Naive B cell (primary cell): ENCODE data around the gene TMEM61. TPM values are rescaled to one million over a fixed set of nuclear protein-coding genes. Genes with fewer than 3 reads are reported as not detected.
A peak's percentile ranks its signal among the peaks of the same experiment; 100 is the strongest.
"Not testable (repeated sequence)": the region's sequence is repeated elsewhere in the genome, so short reads cannot be mapped to it uniquely, and the experiment has no call there.

Source experiments
- ATAC-seq, 2 donors: fragments of 150-1000 bp; cut with Tn5 transposase; 2 replicates each; pipeline ENCODE4 v1.10.0; 2021; ENCODE audit warnings: low read depth in 2 of 2, mild to moderate bottlenecking in 2 of 2, moderate library complexity in 2 of 2
- DNase-seq: peaks from one replicate; pipeline ENCODE4 v3.0.0; 2022
- H3K27ac Mint-ChIP-seq, 6 donors: one replicate each; pipeline ENCODE4 v1.8.0; 2020 to 2022; ENCODE audit warnings: mild to moderate bottlenecking in 6 of 6, mixed read lengths in 6 of 6, moderate library complexity in 5 of 6, inconsistent platforms in 2 of 6
- H3K27me3 Mint-ChIP-seq, 3 donors: one replicate each; pipeline ENCODE4 v1.8.0; 2021 to 2022; ENCODE audit warnings: mixed read lengths in 3 of 3, mild to moderate bottlenecking in 1 of 3
- H3K36me3 Mint-ChIP-seq, 2 donors: one replicate each; pipeline ENCODE4 v1.8.0; 2020 to 2022; ENCODE audit warnings: mixed read lengths in 2 of 2, inconsistent platforms in 1 of 2, mild to moderate bottlenecking in 1 of 2
- H3K4me1 Mint-ChIP-seq, 3 donors: one replicate each; pipeline ENCODE4 v1.8.0; 2020 to 2022; ENCODE audit warnings: mixed read lengths in 3 of 3, inconsistent platforms in 1 of 3, mild to moderate bottlenecking in 1 of 3, moderate library complexity in 1 of 3
- H3K4me3 Mint-ChIP-seq, 8 donors: one replicate each; pipeline ENCODE4 v1.8.0; 2020 to 2022; ENCODE audit warnings: mild to moderate bottlenecking in 8 of 8, mixed read lengths in 8 of 8, moderate library complexity in 8 of 8, inconsistent platforms in 2 of 8
- H3K9me3 Mint-ChIP-seq, 7 donors: one replicate each; pipeline ENCODE4 v1.8.0; 2020 to 2022; ENCODE audit warnings: mixed read lengths in 7 of 7, mild to moderate bottlenecking in 5 of 7, inconsistent platforms in 2 of 7, moderate library complexity in 1 of 7
- polyA plus RNA-seq, 6 donors: library from polyadenylated mRNA; unstranded; fragments of 300-500 nt; fragmentation: Illumina TruSeq; gene quantifications; one replicate each; pipeline ENCODE4 v1.2.3, GENCODE V29; 2021; ENCODE audit warnings: low read depth in 6 of 6

The TMEM61 gene
- polyA plus RNA-seq, 6 donors from 2014 or later, result not detected

- H3K4me3 Mint-ChIP-seq, result no peak overlapping the region
- no peak for DNase-seq
- peaks cover 0 to under 1% (median 0%) of the 10 kb centered on the region in 3 donors for H3K4me1 Mint-ChIP-seq
- H3K9me3 Mint-ChIP-seq, result no peaks in the 10 kb centered on the region
- no peak overlapping the region for H3K27ac Mint-ChIP-seq
- peaks cover 4 to 15% (median 8%) of the 10 kb centered on the region in 3 donors for H3K27me3 Mint-ChIP-seq
- no peak for ATAC-seq
- H3K36me3 Mint-ChIP-seq, result no peaks in the 10 kb centered on the region
These were observed 22.3 kb downstream of the TMEM61 start for GRCh38 chr1:55002686-55003085.

GRCh38 chr1:55005351-55006140 lies 25.1 kb downstream of the TMEM61 start:
- H3K4me3 Mint-ChIP-seq, result no peak overlapping the region
- H3K9me3 Mint-ChIP-seq, result peaks cover 0 to 4% (median 2%) of the 10 kb centered on the region in 7 donors
- ATAC-seq, result no peak
- no peak for DNase-seq
- H3K27ac Mint-ChIP-seq, result no peak overlapping the region
- no peaks in the 10 kb centered on the region for H3K4me1 Mint-ChIP-seq
- peaks cover 0 to 7% (median 0%) of the 10 kb centered on the region in 3 donors for H3K27me3 Mint-ChIP-seq
- H3K36me3 Mint-ChIP-seq, result no peaks in the 10 kb centered on the region

DNA sequence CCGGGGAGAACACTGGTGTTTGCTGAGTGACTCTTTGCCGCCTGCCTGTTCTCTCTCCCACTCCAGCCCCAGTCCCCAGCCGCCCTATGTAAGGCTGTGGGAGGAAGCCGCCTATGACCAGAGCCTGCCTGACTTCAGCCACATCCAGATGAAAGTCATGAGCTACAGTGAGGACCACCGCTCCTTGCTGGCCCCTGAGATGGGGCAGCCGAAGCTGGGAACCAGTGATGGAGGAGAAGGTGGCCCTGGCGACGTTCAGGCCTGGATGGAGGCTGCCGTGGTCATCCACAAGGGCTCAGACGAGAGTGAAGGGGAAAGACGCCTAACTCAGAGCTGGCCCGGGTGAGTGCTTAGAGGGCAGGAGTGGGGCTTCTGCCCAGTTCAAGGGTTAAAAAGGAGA lies 26.5 kb downstream of the TMEM61 start:
- peaks cover 0 to 7% (median 6%) of the 10 kb centered on the region in 3 donors for H3K27me3 Mint-ChIP-seq
- H3K4me3 Mint-ChIP-seq, result no peak overlapping the region
- H3K27ac Mint-ChIP-seq, result no peak overlapping the region
- H3K9me3 Mint-ChIP-seq, result peaks cover 0 to 4% (median 2%) of the 10 kb centered on the region in 7 donors
- H3K36me3 Mint-ChIP-seq, result no peaks in the 10 kb centered on the region
- no peaks in the 10 kb centered on the region for H3K4me1 Mint-ChIP-seq
- ATAC-seq, result no peak
- no peak for DNase-seq

GRCh38 chr1:55007625-55008024 lies 27.2 kb downstream of the TMEM61 start:
- Mint-ChIP-seq H3K36me3 (no peaks in the 10 kb centered on the region), H3K4me3 (no peak overlapping the region), H3K9me3 (peaks cover 0 to 4% (median 2%) of the 10 kb centered on the region in 7 donors), H3K4me1 (no peaks in the 10 kb centered on the region), H3K27ac (peak overlapping the region in 1 of 6 donors; percentile 61), H3K27me3 (peaks cover 0 to 12% (median 11%) of the 10 kb centered on the region in 3 donors)
- DNase-seq (no peak), ATAC-seq (no peak)

DNA sequence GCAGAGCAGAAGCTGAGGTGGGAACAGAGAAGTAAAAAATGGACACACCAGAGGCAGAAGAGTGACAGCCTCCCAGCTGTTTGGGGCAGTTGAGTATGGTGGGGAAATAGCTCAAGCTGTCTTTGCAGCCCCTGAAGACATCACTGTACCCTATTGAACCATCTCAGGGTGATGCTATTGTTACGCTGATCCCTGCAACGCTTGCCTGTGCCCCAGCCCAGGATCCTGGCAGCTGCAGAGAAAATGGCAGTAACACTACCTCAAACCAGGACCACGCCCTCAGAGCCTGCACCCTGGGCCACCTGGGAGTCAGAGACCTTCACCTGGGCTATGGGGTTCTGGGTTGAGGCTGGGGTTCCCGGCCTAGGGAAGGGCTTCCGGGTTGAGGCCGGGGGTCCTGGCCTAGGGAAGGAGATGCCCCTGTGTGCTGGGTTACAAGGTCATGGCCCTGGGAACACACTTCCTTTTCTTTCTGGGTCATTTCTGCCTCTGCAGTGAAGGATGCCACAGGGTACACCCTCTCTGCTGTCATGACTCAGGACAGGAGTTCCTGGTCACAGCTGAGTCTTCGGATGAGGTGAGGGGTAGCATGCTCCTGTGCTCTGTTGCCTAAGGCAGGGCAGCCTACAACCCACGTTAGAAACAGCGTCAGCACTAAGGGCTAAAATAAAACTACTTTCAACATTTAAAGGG lies 29.9 kb downstream of the TMEM61 start:
- Mint-ChIP-seq H3K27ac (peak overlapping the region in 1 of 6 donors; percentile 4), H3K36me3 (no peaks in the 10 kb centered on the region), H3K9me3 (peaks cover 0 to 4% (median 2%) of the 10 kb centered on the region in 7 donors), H3K4me3 (peak overlapping the region in 1 of 8 donors; percentile 53), H3K4me1 (no peaks in the 10 kb centered on the region), H3K27me3 (peaks cover 0 to 35% (median 34%) of the 10 kb centered on the region in 3 donors)
- ATAC-seq, result no peak
- DNase-seq, result no peak

- no peak overlapping the region for H3K27ac Mint-ChIP-seq
- ATAC-seq, result no peak
These were observed 30.4 kb downstream of the TMEM61 start for GRCh38 chr1:55010887-55011217.

GRCh38 chr1:55012661-55013060 lies 32.2 kb downstream of the TMEM61 start:
- H3K36me3 Mint-ChIP-seq, result no peaks in the 10 kb centered on the region
- no peak for ATAC-seq
- no peak overlapping the region for H3K27ac Mint-ChIP-seq

More at GRCh38 chr1:55010887-55011217, 30.4 kb downstream of the TMEM61 start:
- H3K27me3 Mint-ChIP-seq, result peaks cover 0 to 41% (median 39%) of the 10 kb centered on the region in 3 donors
- H3K36me3 Mint-ChIP-seq, result no peaks in the 10 kb centered on the region
- peaks cover 0 to 4% (median 2%) of the 10 kb centered on the region in 7 donors for H3K9me3 Mint-ChIP-seq
- no peak overlapping the region for H3K4me3 Mint-ChIP-seq
- H3K4me1 Mint-ChIP-seq, result no peaks in the 10 kb centered on the region
- DNase-seq, result no peak

GRCh38 chr1:55015123-55015522 lies 34.7 kb downstream of the TMEM61 start:
- DNase-seq (no peak), ATAC-seq (no peak)
- Mint-ChIP-seq H3K4me1 (no peaks in the 10 kb centered on the region), H3K9me3 (peaks cover 0 to 1% (median 0%) of the 10 kb centered on the region in 7 donors), H3K36me3 (no peaks in the 10 kb centered on the region), H3K27me3 (peaks cover 3 to 57% (median 50%) of the 10 kb centered on the region in 3 donors), H3K27ac (no peak overlapping the region), H3K4me3 (no peak overlapping the region)

More at GRCh38 chr1:55012661-55013060, 32.2 kb downstream of the TMEM61 start:
- Mint-ChIP-seq H3K27me3 (peaks cover 3 to 46% (median 43%) of the 10 kb centered on the region in 3 donors), H3K9me3 (peaks cover 0 to 4% (median 2%) of the 10 kb centered on the region in 7 donors), H3K4me1 (no peaks in the 10 kb centered on the region), H3K4me3 (no peak overlapping the region)
- DNase-seq, result no peak

GRCh38 chr1:55015731-55016620 lies 35.5 kb downstream of the TMEM61 start:
- no peak for ATAC-seq
- Mint-ChIP-seq H3K4me1 (no peaks in the 10 kb centered on the region), H3K4me3 (no peak overlapping the region), H3K27ac (peak overlapping the region in 1 of 6 donors; percentile 44), H3K27me3 (peaks cover 3 to 65% (median 55%) of the 10 kb centered on the region in 3 donors), H3K36me3 (no peaks in the 10 kb centered on the region), H3K9me3 (peaks cover 0 to 1% (median 0%) of the 10 kb centered on the region in 7 donors)
- no peak for DNase-seq

DNA sequence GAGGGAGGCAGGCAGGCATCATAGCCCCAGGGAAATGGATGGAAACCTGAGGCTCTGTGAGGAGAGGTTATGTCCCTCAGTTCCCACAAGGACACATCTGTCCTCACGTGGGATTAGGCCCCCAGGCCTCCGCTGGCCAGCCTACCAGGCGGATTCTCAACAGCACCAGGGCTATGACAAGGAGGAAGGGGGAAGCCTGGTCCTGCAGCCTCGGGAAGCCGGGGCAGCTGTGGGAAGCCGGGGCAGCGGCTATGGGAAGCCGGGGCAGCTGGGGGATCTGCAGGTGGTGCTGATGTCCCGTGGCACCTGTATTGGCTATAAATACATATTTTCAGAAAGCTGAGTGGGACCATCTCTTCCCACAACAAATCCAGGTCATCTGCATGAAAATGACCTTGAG lies 38.0 kb downstream of the TMEM61 start:
- H3K4me1 Mint-ChIP-seq, result peaks cover 0 to 4% (median 0%) of the 10 kb centered on the region in 3 donors
- H3K9me3 Mint-ChIP-seq, result peaks cover 0 to 1% (median 0%) of the 10 kb centered on the region in 7 donors
- peaks cover 3 to 71% (median 49%) of the 10 kb centered on the region in 3 donors for H3K27me3 Mint-ChIP-seq
- DNase-seq (no peak), ATAC-seq (no peak)
- H3K27ac Mint-ChIP-seq, result no peak overlapping the region
- H3K4me3 Mint-ChIP-seq, result no peak overlapping the region
- H3K36me3 Mint-ChIP-seq, result no peaks in the 10 kb centered on the region

- Mint-ChIP-seq H3K9me3 (no peaks in the 10 kb centered on the region), H3K27me3 (peaks cover 0 to 54% (median 22%) of the 10 kb centered on the region in 3 donors), H3K36me3 (no peaks in the 10 kb centered on the region), H3K4me3 (no peak overlapping the region), H3K27ac (no peak overlapping the region), H3K4me1 (peaks cover 0 to 8% (median 0%) of the 10 kb centered on the region in 3 donors)
- DNase-seq, result peak; percentile 17
- ATAC-seq, result peak; percentile 48 to 58
These were observed 41.6 kb downstream of the TMEM61 start for GRCh38 chr1:55021942-55022546.

- H3K4me3 Mint-ChIP-seq, H3K36me3 Mint-ChIP-seq, H3K4me1 Mint-ChIP-seq, DNase-seq, ATAC-seq, H3K27ac Mint-ChIP-seq, H3K9me3 Mint-ChIP-seq: not testable (repeated sequence)
- H3K27me3 Mint-ChIP-seq, result peaks cover 0 to 45% (median 19%) of the 10 kb centered on the region in 3 donors
These were observed 43.7 kb downstream of the TMEM61 start for GRCh38 chr1:55024163-55024562.

DNA sequence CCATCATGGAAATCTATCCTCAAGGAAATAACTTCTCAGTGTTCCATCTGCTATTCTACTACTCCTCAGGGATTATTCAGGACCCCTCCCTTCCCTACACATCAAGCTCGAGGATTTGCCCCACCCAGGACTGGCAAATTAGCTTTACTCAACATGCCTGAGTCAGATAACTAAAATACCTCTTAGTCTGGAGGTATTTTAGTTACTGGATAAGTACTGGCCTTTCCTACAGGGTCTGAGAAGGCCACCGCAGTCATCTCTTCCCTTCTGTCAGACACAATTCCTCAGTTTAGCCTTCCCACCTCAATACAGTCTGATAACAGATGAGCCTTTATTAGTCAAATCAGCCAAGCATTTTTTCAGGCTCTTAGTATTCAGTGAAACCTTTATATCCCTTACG lies 46.3 kb downstream of the TMEM61 start:
- ATAC-seq, H3K4me1 Mint-ChIP-seq, H3K9me3 Mint-ChIP-seq, H3K36me3 Mint-ChIP-seq, DNase-seq, H3K27ac Mint-ChIP-seq, H3K4me3 Mint-ChIP-seq: not testable (repeated sequence)
- peaks cover 6 to 50% (median 10%) of the 10 kb centered on the region in 3 donors for H3K27me3 Mint-ChIP-seq
